Mucosa of rectum (tissue), 2 donors: Measurements from ENCODE around the gene HOXA1.

Source experiments
- H3K27ac ChIP-seq, 2 donors: one replicate each; pipeline ENCODE4 v1.7.0; 2013; ENCODE audit warnings: inconsistent platforms in 2 of 2, low read depth in 2 of 2, low read length in 2 of 2
- H3K27me3 ChIP-seq, 2 donors: one replicate each; pipeline ENCODE4 v1.7.0; 2013; ENCODE audit warnings: low read length in 2 of 2; ENCODE audit not compliant: control insufficient read depth in 2 of 2, insufficient read depth in 2 of 2
- H3K36me3 ChIP-seq, 2 donors: one replicate each; pipeline ENCODE4 v1.7.0; 2013; ENCODE audit warnings: low read length in 2 of 2; ENCODE audit not compliant: control insufficient read depth in 2 of 2, insufficient read depth in 2 of 2
- H3K4me1 ChIP-seq, 2 donors: one replicate each; pipeline ENCODE4 v1.7.0; 2013; ENCODE audit warnings: low read length in 2 of 2, mild to moderate bottlenecking in 1 of 2; ENCODE audit not compliant: control insufficient read depth in 2 of 2, insufficient read depth in 2 of 2
- H3K4me3 ChIP-seq, 2 donors: one replicate each; pipeline ENCODE4 v1.7.0; 2013; ENCODE audit warnings: low read length in 2 of 2
- H3K9ac ChIP-seq, 2 donors: one replicate each; pipeline ENCODE4 v1.7.0; 2013; ENCODE audit warnings: low read length in 2 of 2, low read depth in 1 of 2, mild to moderate bottlenecking in 1 of 2
- H3K9me3 ChIP-seq, 2 donors: one replicate each; pipeline ENCODE4 v1.7.0; 2013; ENCODE audit warnings: low read length in 2 of 2; ENCODE audit not compliant: control insufficient read depth in 2 of 2
- donor health status: healthy.
- donor health status: Normal muscosa, but diverticular disease.

HOXA1 gene

GRCh38 chr7:27111042-27111750, 15.4 kb upstream of the HOXA1 start:
- Histone ChIP-seq H3K27me3 (no peaks in the 10 kb centered on the region), H3K4me1 (peaks cover 60 to 70% of the 10 kb centered on the region in 2 donors), H3K4me3 (peak overlapping the region in 1 of 2 donors; percentile 50), H3K36me3 (peaks cover 3 to 8% of the 10 kb centered on the region in 2 donors), H3K9ac (peak overlapping the region; percentile 10 to 41), H3K9me3 (no peaks in the 10 kb centered on the region), H3K27ac (peak overlapping the region; percentile 73 to 79)

GRCh38 chr7:27110186-27111031, 14.6 kb upstream of the HOXA1 start:
- Histone ChIP-seq H3K9me3 (no peaks in the 10 kb centered on the region), H3K36me3 (peaks cover 3 to 8% of the 10 kb centered on the region in 2 donors), H3K4me3 (peak overlapping the region; percentile 4 to 50), H3K9ac (peak overlapping the region in 1 of 2 donors; percentile 41), H3K4me1 (peaks cover 55 to 65% of the 10 kb centered on the region in 2 donors), H3K27me3 (no peaks in the 10 kb centered on the region), H3K27ac (peak overlapping the region; percentile 73 to 79)

GRCh38 chr7:27109466-27110185, 13.8 kb upstream of the HOXA1 start:
- H3K9ac ChIP-seq, result peak overlapping the region in 1 of 2 donors; percentile 2
- peaks cover 48 to 59% of the 10 kb centered on the region in 2 donors for H3K4me1 ChIP-seq

DNA sequence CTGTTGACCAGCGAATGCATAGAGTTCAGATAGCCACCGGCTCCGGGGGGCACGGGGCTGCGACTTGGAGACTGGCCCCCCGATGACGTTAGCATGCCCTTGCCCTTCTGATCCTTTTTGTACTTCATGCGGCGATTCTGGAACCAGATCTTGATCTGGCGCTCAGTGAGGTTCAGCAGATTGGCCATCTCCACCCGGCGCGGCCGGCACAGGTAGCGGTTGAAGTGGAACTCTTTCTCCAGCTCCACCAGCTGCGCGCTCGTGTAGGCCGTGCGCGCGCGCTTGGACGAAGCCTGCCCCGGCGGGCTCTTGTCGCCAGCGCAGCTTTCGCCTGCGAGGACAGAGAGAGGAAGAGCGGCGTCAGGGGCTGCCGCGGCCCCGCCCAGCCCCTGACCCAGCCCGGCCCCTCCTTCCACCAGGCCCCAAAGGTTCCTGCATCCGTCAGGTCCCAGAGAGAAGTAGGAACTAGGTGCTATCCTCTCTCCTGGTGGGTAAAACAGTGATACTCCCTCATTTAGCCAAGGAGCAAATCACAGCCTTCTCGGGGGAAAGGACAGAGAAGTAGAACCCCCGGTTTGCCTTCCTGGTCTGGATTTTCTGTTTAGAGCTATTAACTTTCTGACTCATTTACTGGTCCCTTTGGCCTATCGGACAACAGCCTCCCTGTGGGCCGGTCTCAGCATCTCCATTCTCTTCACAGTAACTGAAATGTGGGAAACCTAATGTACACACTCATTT, 12.8 kb upstream of the HOXA1 start:
- Histone ChIP-seq H3K27ac (peak overlapping the region; percentile 88 to 89), H3K27me3 (no peaks in the 10 kb centered on the region), H3K36me3 (peaks cover 3 to 8% of the 10 kb centered on the region in 2 donors), H3K4me3 (peak overlapping the region; percentile 52 to 58), H3K9ac (peak overlapping the region; percentile 49 to 78), H3K9me3 (no peaks in the 10 kb centered on the region), H3K4me1 (peaks cover 44 to 59% of the 10 kb centered on the region in 2 donors)

More at GRCh38 chr7:27109466-27110185, 13.8 kb upstream of the HOXA1 start:
- H3K9me3 ChIP-seq, result no peaks in the 10 kb centered on the region
- no peaks in the 10 kb centered on the region for H3K27me3 ChIP-seq
- no peak overlapping the region for H3K4me3 ChIP-seq
- peaks cover 3 to 8% of the 10 kb centered on the region in 2 donors for H3K36me3 ChIP-seq
- H3K27ac ChIP-seq, result peak overlapping the region; percentile 88 to 89

GRCh38 chr7:27107391-27108381, 11.9 kb upstream of the HOXA1 start:
- peaks cover 39 to 61% of the 10 kb centered on the region in 2 donors for H3K4me1 ChIP-seq
- peak overlapping the region; percentile 52 to 63 for H3K4me3 ChIP-seq
- peaks cover 3 to 8% of the 10 kb centered on the region in 2 donors for H3K36me3 ChIP-seq
- H3K27ac ChIP-seq, result peak overlapping the region; percentile 88 to 89
- H3K27me3 ChIP-seq, result no peaks in the 10 kb centered on the region
- H3K9ac ChIP-seq, result peak overlapping the region; percentile 49 to 78
- H3K9me3 ChIP-seq, result no peaks in the 10 kb centered on the region

GRCh38 chr7:27106901-27107240, 11.1 kb upstream of the HOXA1 start:
- no peaks in the 10 kb centered on the region for H3K9me3 ChIP-seq
- H3K27ac ChIP-seq, result peak overlapping the region; percentile 71 to 89
- H3K27me3 ChIP-seq, result no peaks in the 10 kb centered on the region
- H3K9ac ChIP-seq, result peak overlapping the region; percentile 60 to 78
- H3K36me3 ChIP-seq, result peaks cover 3 to 8% of the 10 kb centered on the region in 2 donors
- H3K4me3 ChIP-seq, result peak overlapping the region; percentile 62 to 63
- H3K4me1 ChIP-seq, result peaks cover 35 to 61% of the 10 kb centered on the region in 2 donors

- peak overlapping the region; percentile 62 to 63 for H3K4me3 ChIP-seq
- H3K4me1 ChIP-seq, result peaks cover 30 to 56% of the 10 kb centered on the region in 2 donors
- H3K36me3 ChIP-seq, result peaks cover 3 to 8% of the 10 kb centered on the region in 2 donors
- H3K27me3 ChIP-seq, result no peaks in the 10 kb centered on the region
- H3K9ac ChIP-seq, result peak overlapping the region; percentile 60 to 78
- H3K9me3 ChIP-seq, result no peaks in the 10 kb centered on the region
- H3K27ac ChIP-seq, result peak overlapping the region; percentile 71 to 89
Measured at GRCh38 chr7:27106181-27106900, 10.5 kb upstream of the HOXA1 start.

DNA sequence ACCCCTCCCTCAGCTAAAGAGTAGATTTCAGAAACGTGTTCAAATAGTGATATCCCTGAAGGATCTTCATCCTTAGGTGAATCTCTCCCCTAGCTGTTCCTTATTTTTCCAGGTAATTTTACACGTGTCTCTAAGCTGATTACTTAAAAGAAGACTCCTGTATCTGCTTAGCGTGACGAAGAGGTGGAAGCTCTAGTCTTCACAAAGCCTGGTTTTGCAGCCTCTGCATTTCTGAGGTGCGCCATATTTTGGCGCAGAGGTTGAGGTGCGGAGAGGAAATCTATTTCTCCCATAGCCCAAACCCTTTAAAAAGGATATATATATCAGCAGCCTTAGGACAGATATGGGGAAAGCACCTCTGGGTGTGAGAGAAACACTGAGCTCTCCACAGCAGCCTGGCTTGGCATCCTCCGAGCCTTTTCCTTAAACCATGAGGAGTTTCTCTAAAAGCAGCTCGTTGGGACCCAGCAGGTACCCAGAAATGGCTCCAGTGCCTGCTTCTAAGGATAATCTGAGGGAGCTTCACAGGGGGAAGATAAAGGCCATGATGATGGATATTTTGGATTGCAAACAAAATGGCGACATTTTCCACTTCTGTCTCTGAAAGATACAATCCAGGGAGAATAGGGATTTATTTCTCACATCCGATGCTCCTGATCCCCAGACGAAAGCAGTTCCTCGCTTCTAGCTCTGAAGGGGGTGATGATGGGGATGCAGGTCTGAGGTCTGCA, 9.7 kb upstream of the HOXA1 start:
- Histone ChIP-seq H3K36me3 (peaks cover 3 to 8% of the 10 kb centered on the region in 2 donors), H3K27ac (peak overlapping the region; percentile 71 to 89), H3K9ac (peak overlapping the region in 1 of 2 donors; percentile 78), H3K9me3 (no peaks in the 10 kb centered on the region), H3K27me3 (no peaks in the 10 kb centered on the region), H3K4me1 (peaks cover 24 to 55% of the 10 kb centered on the region in 2 donors), H3K4me3 (no peak overlapping the region)
